ENCODE results near the gene LRIG1. TPM values are rescaled to one million over a fixed set of nuclear protein-coding genes. Genes with fewer than 3 reads are reported as not detected.

LRIG1 gene
- total RNA-seq, 1 donor: 14.1 TPM

DNA sequence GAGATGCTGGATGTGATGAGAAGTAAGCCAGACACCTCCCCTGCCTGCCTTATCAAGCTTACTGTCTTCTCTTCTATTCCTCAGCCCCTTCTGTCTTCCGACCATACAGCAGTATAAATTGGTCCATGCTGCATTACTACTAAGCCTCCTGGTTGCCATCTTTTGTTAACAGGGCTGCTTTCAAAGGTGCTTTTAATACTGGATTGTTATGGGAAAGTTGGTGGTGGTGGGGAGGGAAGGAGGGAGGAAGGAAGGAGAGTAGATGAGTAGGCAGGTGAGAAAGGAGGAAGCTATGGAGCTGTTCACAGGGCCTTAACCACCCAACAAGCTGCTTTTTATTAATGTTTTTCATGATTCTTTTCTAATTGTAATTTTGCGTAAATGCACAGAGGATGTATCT is 165.2 kb downstream of the LRIG1 start:
- H2AFZ ChIP-seq (ENCODE audit: low read length): no peak overlapping the region
- no peak for DNase-seq (ENCODE audit: insufficient read length, low spot score, missing footprints)
- H3K27ac ChIP-seq (ENCODE audit: low read depth, low read length): no peak overlapping the region
- H3K9me3 ChIP-seq (ENCODE audit: low read depth, low read length): no peaks in the 10 kb centered on the region
- no peaks in the 10 kb centered on the region for H3K36me3 ChIP-seq (ENCODE audit: insufficient read depth, low read length)
- no peak overlapping the region for H3K4me2 ChIP-seq (ENCODE audit: insufficient read depth, low read length)
- H3K4me3 ChIP-seq (ENCODE audit: insufficient read depth, low read length): no peak overlapping the region
- TF ChIP-seq, protein P1, sequence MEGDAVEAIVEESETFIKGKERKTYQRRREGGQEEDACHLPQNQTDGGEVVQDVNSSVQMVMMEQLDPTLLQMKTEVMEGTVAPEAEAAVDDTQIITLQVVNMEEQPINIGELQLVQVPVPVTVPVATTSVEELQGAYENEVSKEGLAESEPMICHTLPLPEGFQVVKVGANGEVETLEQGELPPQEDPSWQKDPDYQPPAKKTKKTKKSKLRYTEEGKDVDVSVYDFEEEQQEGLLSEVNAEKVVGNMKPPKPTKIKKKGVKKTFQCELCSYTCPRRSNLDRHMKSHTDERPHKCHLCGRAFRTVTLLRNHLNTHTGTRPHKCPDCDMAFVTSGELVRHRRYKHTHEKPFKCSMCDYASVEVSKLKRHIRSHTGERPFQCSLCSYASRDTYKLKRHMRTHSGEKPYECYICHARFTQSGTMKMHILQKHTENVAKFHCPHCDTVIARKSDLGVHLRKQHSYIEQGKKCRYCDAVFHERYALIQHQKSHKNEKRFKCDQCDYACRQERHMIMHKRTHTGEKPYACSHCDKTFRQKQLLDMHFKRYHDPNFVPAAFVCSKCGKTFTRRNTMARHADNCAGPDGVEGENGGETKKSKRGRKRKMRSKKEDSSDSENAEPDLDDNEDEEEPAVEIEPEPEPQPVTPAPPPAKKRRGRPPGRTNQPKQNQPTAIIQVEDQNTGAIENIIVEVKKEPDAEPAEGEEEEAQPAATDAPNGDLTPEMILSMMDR (IDR thresholded peaks at IDR 0.05; ENCODE audit: extremely low read depth, low read depth, low read length): no peak
- H3K4me1 ChIP-seq (ENCODE audit: insufficient read depth, low read length): no peaks in the 10 kb centered on the region
- H3K79me2 ChIP-seq (ENCODE audit: insufficient read depth, low read length): no peaks in the 10 kb centered on the region
- H3K27me3 ChIP-seq (ENCODE audit: insufficient read depth, low read length): no peaks in the 10 kb centered on the region
- H4K20me1 ChIP-seq (ENCODE audit: insufficient read depth, low read length): no peaks in the 10 kb centered on the region

Data from osteoblast (primary cell).